Loucy (cell line): ENCODE results near the gene NELFB.

Source experiments
- H2AFZ ChIP-seq: fragments of 200-600 bp; sonication (generic); 2 replicates; pipeline ENCODE4 v1.6.0; 2016; ENCODE audit warnings: antibody characterized with exemption, mild to moderate bottlenecking, low read length, moderate library complexity
- H3F3A ChIP-seq: fragments of 200-600 bp; 2 replicates; pipeline ENCODE4 v1.6.0; 2016; ENCODE audit warnings: antibody characterized with exemption, low read depth, mild to moderate bottlenecking
- H3K27me3 ChIP-seq: fragments of 200-600 bp; sonication (generic); 2 replicates; pipeline ENCODE4 v1.6.1; 2014; ENCODE audit warnings: low read length, mild to moderate bottlenecking; ENCODE audit not compliant: insufficient read depth, poor library complexity, severe bottlenecking
- H3K36me3 ChIP-seq: fragments of 200-600 bp; sonication (generic); 2 replicates; pipeline ENCODE4 v1.6.1; 2016; ENCODE audit warnings: low read length; ENCODE audit not compliant: insufficient read depth
- H3K4me1 ChIP-seq: fragments of 200-600 bp; sonication (generic); 2 replicates; pipeline ENCODE4 v1.5.1; 2014; ENCODE audit warnings: low read length, mild to moderate bottlenecking; ENCODE audit not compliant: insufficient read depth, poor library complexity, severe bottlenecking
- H3K4me2 ChIP-seq: fragments of 200-600 bp; sonication (generic); 2 replicates; pipeline ENCODE4 v1.6.0; 2014; ENCODE audit warnings: antibody characterized with exemption, low read length, low read depth, mild to moderate bottlenecking; ENCODE audit not compliant: poor library complexity, severe bottlenecking
- H3K4me3 ChIP-seq: fragments of 200-600 bp; sonication (generic); 2 replicates; pipeline ENCODE4 v1.5.1; 2014; ENCODE audit warnings: low read length, mild to moderate bottlenecking, mixed read lengths; ENCODE audit not compliant: poor library complexity, severe bottlenecking
- H3K79me2 ChIP-seq: fragments of 200-600 bp; sonication (generic); 2 replicates; pipeline ENCODE4 v1.6.1; 2014; ENCODE audit warnings: low read length; ENCODE audit not compliant: insufficient read depth
- H3K9ac ChIP-seq: fragments of 200-600 bp; sonication (generic); 2 replicates; pipeline ENCODE4 v1.6.0; 2014; ENCODE audit warnings: mild to moderate bottlenecking, low read depth, low read length, moderate library complexity; ENCODE audit not compliant: poor library complexity, severe bottlenecking
- H3K9me2 ChIP-seq: fragments of 200-600 bp; sonication (generic); replicated peaks from 2 replicates; pipeline ENCODE4 v1.6.1; 2016; ENCODE audit warnings: low read depth, low read length, mixed read lengths
- H3K9me3 ChIP-seq: fragments of 200-600 bp; sonication (generic); 2 replicates; pipeline ENCODE4 v1.6.1; 2014; ENCODE audit warnings: mild to moderate bottlenecking, antibody characterized with exemption, low read length, low read depth; ENCODE audit not compliant: insufficient read depth
- H4K20me1 ChIP-seq: fragments of 200-600 bp; sonication (generic); 2 replicates; pipeline ENCODE4 v1.6.0; 2014; ENCODE audit warnings: antibody characterized with exemption, low read length, mild to moderate bottlenecking; ENCODE audit not compliant: insufficient read depth, poor library complexity, severe bottlenecking
- EZH2phosphoT487 ChIP-seq: fragments of 200-600 bp; IDR thresholded peaks from 2 replicates; pipeline ENCODE4 v1.6.1; 2018; ENCODE audit warnings: antibody characterized with exemption, mild to moderate bottlenecking, moderate library complexity, borderline replicate concordance
- TF ChIP-seq, protein P1 (sequence below): fragments of 200-600 bp; sonication (generic); conservative IDR thresholded peaks from 2 replicates; pipeline ENCODE4 v1.5.1; 2014; ENCODE audit warnings: mild to moderate bottlenecking, antibody characterized with exemption, low read length

The NELFB gene

GRCh38 chr9:137311171-137311985 is 56.3 kb downstream of the NELFB start:
- Histone ChIP-seq H3K36me3 (no peaks in the 10 kb centered on the region), H3K27me3 (no peaks in the 10 kb centered on the region), H3K9ac (no peak overlapping the region), H4K20me1 (no peaks in the 10 kb centered on the region), H3K4me2 (no peak overlapping the region), H3K9me3 (no peaks in the 10 kb centered on the region), H3F3A (no peaks in the 10 kb centered on the region), H3K4me1 (no peaks in the 10 kb centered on the region), H3K9me2 (no peaks in the 10 kb centered on the region), H2AFZ (no peak overlapping the region), H3K4me3 (no peak overlapping the region), H3K79me2 (no peaks in the 10 kb centered on the region)
- TF ChIP-seq, protein P1, sequence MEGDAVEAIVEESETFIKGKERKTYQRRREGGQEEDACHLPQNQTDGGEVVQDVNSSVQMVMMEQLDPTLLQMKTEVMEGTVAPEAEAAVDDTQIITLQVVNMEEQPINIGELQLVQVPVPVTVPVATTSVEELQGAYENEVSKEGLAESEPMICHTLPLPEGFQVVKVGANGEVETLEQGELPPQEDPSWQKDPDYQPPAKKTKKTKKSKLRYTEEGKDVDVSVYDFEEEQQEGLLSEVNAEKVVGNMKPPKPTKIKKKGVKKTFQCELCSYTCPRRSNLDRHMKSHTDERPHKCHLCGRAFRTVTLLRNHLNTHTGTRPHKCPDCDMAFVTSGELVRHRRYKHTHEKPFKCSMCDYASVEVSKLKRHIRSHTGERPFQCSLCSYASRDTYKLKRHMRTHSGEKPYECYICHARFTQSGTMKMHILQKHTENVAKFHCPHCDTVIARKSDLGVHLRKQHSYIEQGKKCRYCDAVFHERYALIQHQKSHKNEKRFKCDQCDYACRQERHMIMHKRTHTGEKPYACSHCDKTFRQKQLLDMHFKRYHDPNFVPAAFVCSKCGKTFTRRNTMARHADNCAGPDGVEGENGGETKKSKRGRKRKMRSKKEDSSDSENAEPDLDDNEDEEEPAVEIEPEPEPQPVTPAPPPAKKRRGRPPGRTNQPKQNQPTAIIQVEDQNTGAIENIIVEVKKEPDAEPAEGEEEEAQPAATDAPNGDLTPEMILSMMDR, result no peak
- no peak for TF ChIP-seq EZH2phosphoT487

DNA sequence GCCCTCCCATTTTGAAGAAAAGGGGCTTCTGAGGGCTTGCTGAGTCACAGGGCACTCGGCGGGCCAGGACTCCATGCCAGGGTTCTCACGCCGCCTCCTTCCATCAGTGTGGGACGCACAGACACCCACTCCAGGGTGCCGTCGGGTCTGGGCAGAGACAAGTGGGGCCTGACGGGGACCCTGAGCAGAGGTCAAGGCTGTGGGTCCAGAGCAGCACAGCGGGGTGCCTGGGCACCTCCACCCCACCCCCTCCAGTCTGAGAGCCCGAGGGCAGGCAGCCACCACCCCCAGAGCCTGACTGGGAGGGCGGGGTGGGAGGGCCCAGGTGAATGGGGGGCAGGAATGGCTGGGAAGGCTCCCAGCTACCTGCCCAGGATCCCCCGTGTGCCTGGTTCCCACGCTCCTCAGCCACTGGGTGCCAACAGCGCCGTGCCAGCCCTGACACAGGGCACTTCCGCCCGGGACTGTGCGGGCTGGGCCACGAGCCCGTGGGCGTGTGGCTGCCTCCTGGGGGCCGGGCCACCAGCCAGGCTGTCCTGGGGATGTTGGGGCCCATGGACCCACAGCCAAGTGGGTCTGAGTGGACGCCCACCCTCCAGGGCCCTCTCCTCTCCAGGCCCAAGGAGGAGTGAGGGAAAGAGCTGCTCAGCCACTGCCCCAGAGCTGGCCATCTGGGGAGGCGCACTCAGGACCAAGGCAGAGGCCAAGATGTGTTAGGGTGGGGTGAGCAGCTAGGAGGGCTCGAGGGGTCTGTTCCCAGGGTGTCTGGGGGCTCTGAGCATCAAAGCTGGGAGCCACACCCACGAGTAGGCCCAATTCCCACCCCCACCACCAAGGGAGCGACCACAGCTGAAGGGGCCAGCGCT is 57.1 kb downstream of the NELFB start:
- Histone ChIP-seq H3K4me3 (no peak overlapping the region), H3K9ac (no peak overlapping the region), H4K20me1 (no peaks in the 10 kb centered on the region), H3K36me3 (no peaks in the 10 kb centered on the region), H2AFZ (no peak overlapping the region), H3K9me2 (no peaks in the 10 kb centered on the region), H3K9me3 (no peaks in the 10 kb centered on the region), H3F3A (no peaks in the 10 kb centered on the region), H3K4me2 (no peak overlapping the region), H3K79me2 (no peaks in the 10 kb centered on the region), H3K27me3 (no peaks in the 10 kb centered on the region), H3K4me1 (no peaks in the 10 kb centered on the region)
- TF ChIP-seq, protein P1, result no peak
- TF ChIP-seq EZH2phosphoT487, result no peak

GRCh38 chr9:137312852-137313325 is 57.8 kb downstream of the NELFB start:
- Histone ChIP-seq H3K79me2 (no peaks in the 10 kb centered on the region), H3K36me3 (no peaks in the 10 kb centered on the region), H2AFZ (no peak overlapping the region), H3K4me1 (no peaks in the 10 kb centered on the region), H3K4me2 (no peak overlapping the region), H3F3A (no peaks in the 10 kb centered on the region), H3K9ac (no peak overlapping the region), H3K9me3 (no peaks in the 10 kb centered on the region), H3K4me3 (no peak overlapping the region), H3K9me2 (no peaks in the 10 kb centered on the region), H3K27me3 (no peaks in the 10 kb centered on the region), H4K20me1 (no peaks in the 10 kb centered on the region)
- TF ChIP-seq EZH2phosphoT487, result no peak
- TF ChIP-seq, protein P1, result no peak
